ENCODE measurements around the gene CD14. TPM values are rescaled to one million over a fixed set of nuclear protein-coding genes. Genes with fewer than 3 reads are reported as not detected.
A peak's percentile ranks its signal among the peaks of the same experiment; 100 is the strongest.
"Not testable (repeated sequence)": the region's sequence is repeated elsewhere in the genome, so short reads cannot be mapped to it uniquely, and the experiment has no call there.

The CD14 gene
- total RNA-seq, 2 experiments from 2014 or later = 0.26 to 0.43 TPM

- peaks cover 5% of the 10 kb centered on the region for H3K36me3 Mint-ChIP-seq (ENCODE audit: low read depth)
- ATAC-seq = peak; percentile 6
- H3K27me3 Mint-ChIP-seq = peaks cover 12% of the 10 kb centered on the region
- ChIA-PET POLR2A (interaction anchor here (0.8 to 1.2 kb wide), 3 partner anchors 11 to 234 kb away, joined by 3 to 7 read pairs (median 3); partner anchors contain the start of genes ANKHD1, IK and NDUFA2), CTCF (interaction anchor here (0.6 to 2.3 kb wide), 18 partner anchors 9 to 880 kb away, joined by 3 to 13 read pairs (median 4); partner anchors contain the start of genes EIF4EBP3, IK, NDUFA2 and SLC35A4)
- H3K4me3 Mint-ChIP-seq = no peak overlapping the region
- intact Hi-C loops (cut with DNase I, micrococcal nuclease) = loop anchor here (1.0 to 5.0 kb wide), 7 partner anchors 234 to 687 kb away; partner anchors contain the start of genes ANKHD1 (in 1 of the 2), CYSTM1 (in 1 of the 2) and TAF7 (in 1 of the 2)
- peak overlapping the region; percentile 51 for H3K27ac Mint-ChIP-seq
- H3K9me3 Mint-ChIP-seq (ENCODE audit: low read depth) = no peaks in the 10 kb centered on the region
- peak; percentile 33 for DNase-seq
- peaks cover 46% of the 10 kb centered on the region for H3K4me1 Mint-ChIP-seq
Observed at GRCh38 chr5:140635291-140636257, 2.6 kb upstream of the CD14 start.

GRCh38 chr5:140634103-140634502 is 1.1 kb upstream of the CD14 start:
- CTCF ChIA-PET = interaction anchor here (0.8 to 2.3 kb wide), 9 partner anchors 11 to 169 kb away, joined by 3 to 13 read pairs (median 6); partner anchors contain the start of genes EIF4EBP3, IK and NDUFA2
- H3K4me1 Mint-ChIP-seq = peaks cover 41% of the 10 kb centered on the region
- H3K4me3 Mint-ChIP-seq = no peak overlapping the region
- POLR2A ChIA-PET = no interaction called here
- no peak overlapping the region for H3K27ac Mint-ChIP-seq
- no peak for ATAC-seq
- intact Hi-C loops (cut with DNase I, micrococcal nuclease) = loop anchor here in 1 of 2 experiments (2.0 kb wide), 1 partner anchor 271 kb away; no protein-coding TSS in a partner anchor
- no peak for DNase-seq
- H3K27me3 Mint-ChIP-seq = peaks cover 12% of the 10 kb centered on the region
- H3K9me3 Mint-ChIP-seq (ENCODE audit: low read depth) = no peaks in the 10 kb centered on the region
- H3K36me3 Mint-ChIP-seq (ENCODE audit: low read depth) = no peaks in the 10 kb centered on the region

- ATAC-seq = no peak
- CTCF ChIA-PET = interaction anchor here (0.5 to 1.3 kb wide), 2 partner anchors 48 to 270 kb away, joined by 3 to 6 read pairs; no protein-coding TSS in a partner anchor
- intact Hi-C loops (cut with DNase I, micrococcal nuclease) = no loop called here
- no peaks in the 10 kb centered on the region for H3K9me3 Mint-ChIP-seq (ENCODE audit: low read depth)
- no peak overlapping the region for H3K27ac Mint-ChIP-seq
- H3K4me1 Mint-ChIP-seq = peaks cover 35% of the 10 kb centered on the region
- peaks cover 12% of the 10 kb centered on the region for H3K27me3 Mint-ChIP-seq
- DNase-seq = no peak
- POLR2A ChIA-PET = no interaction called here
- H3K36me3 Mint-ChIP-seq (ENCODE audit: low read depth) = no peaks in the 10 kb centered on the region
- peak overlapping the region; percentile 74 for H3K4me3 Mint-ChIP-seq
Observed at GRCh38 chr5:140633501-140633900, 526 bp upstream of the CD14 start.

- Mint-ChIP-seq H3K4me1 (peaks cover 31% of the 10 kb centered on the region), H3K27ac (peak overlapping the region; percentile 73), H3K36me3 (ENCODE audit: low read depth) (no peaks in the 10 kb centered on the region), H3K27me3 (peaks cover 14% of the 10 kb centered on the region), H3K4me3 (peak overlapping the region; percentile 74), H3K9me3 (ENCODE audit: low read depth) (no peaks in the 10 kb centered on the region)
- intact Hi-C loops (cut with DNase I, micrococcal nuclease) = loop anchor here in 1 of 2 experiments (1.0 kb wide), 1 partner anchor 68 kb away; the partner anchor contains the start of genes APBB3 and SLC35A4
- ChIA-PET CTCF (interaction anchor here (0.7 to 2.0 kb wide), 10 partner anchors 11 to 289 kb away, joined by 3 to 6 read pairs (median 4); partner anchors contain the start of genes EIF4EBP3, IK and NDUFA2), POLR2A (interaction anchor here (0.7 to 1.2 kb wide), 3 partner anchors 67 to 83 kb away, joined by 3 to 4 read pairs (median 3); no protein-coding TSS in a partner anchor)
- ATAC-seq (peak; percentile 67), DNase-seq (peak; percentile 69)
Observed at GRCh38 chr5:140632366-140633020, 482 bp downstream of the CD14 start.

GRCh38 chr5:140631831-140632365 is 1.1 kb downstream of the CD14 start:
- H3K9me3 Mint-ChIP-seq (ENCODE audit: low read depth) = no peaks in the 10 kb centered on the region
- ATAC-seq (peak; percentile 44), DNase-seq (peak; percentile 63)
- ChIA-PET CTCF (interaction anchor here (0.8 to 2.0 kb wide), 7 partner anchors 12 to 280 kb away, joined by 3 to 6 read pairs (median 4); partner anchors contain the start of genes IK and NDUFA2), POLR2A (interaction anchor here (1.1 to 1.2 kb wide), 2 partner anchors 67 to 79 kb away, joined by 3 to 4 read pairs; no protein-coding TSS in a partner anchor)
- intact Hi-C loops (cut with DNase I, micrococcal nuclease) = loop anchor here in 1 of 2 experiments (1.0 kb wide), 1 partner anchor 68 kb away; the partner anchor contains the start of genes APBB3 and SLC35A4
- no peaks in the 10 kb centered on the region for H3K36me3 Mint-ChIP-seq (ENCODE audit: low read depth)
- peaks cover 14% of the 10 kb centered on the region for H3K27me3 Mint-ChIP-seq
- peaks cover 31% of the 10 kb centered on the region for H3K4me1 Mint-ChIP-seq
- H3K4me3 Mint-ChIP-seq = peak overlapping the region; percentile 74
- H3K27ac Mint-ChIP-seq = no peak overlapping the region

- Mint-ChIP-seq H3K27ac (no peak overlapping the region), H3K36me3 (ENCODE audit: low read depth) (no peaks in the 10 kb centered on the region), H3K4me1 (peaks cover 31% of the 10 kb centered on the region), H3K4me3 (no peak overlapping the region), H3K9me3 (ENCODE audit: low read depth) (no peaks in the 10 kb centered on the region), H3K27me3 (peaks cover 14% of the 10 kb centered on the region)
- POLR2A ChIA-PET = no interaction called here
- DNase-seq (no peak), ATAC-seq (no peak)
- CTCF ChIA-PET = interaction anchor here (0.9 to 2.0 kb wide), 3 partner anchors 8 to 66 kb away, joined by 3 to 6 read pairs (median 5); partner anchors contain the start of genes IK, NDUFA2 and TMCO6
- intact Hi-C loops (cut with DNase I, micrococcal nuclease) = no loop called here
Observed at GRCh38 chr5:140631036-140631417, 1.9 kb downstream of the CD14 start.

GRCh38 chr5:140630292-140631035 is 2.5 kb downstream of the CD14 start:
- ChIA-PET POLR2A (interaction anchor here (0.6 kb wide), 1 partner anchor 105 kb away, joined by 3 read pairs; no protein-coding TSS in a partner anchor), CTCF (interaction anchor here (0.7 to 1.0 kb wide), 3 partner anchors 8 to 77 kb away, joined by 3 to 6 read pairs (median 3); partner anchors contain the start of gene TMCO6)
- Mint-ChIP-seq H3K4me1 (peaks cover 28% of the 10 kb centered on the region), H3K9me3 (ENCODE audit: low read depth) (no peaks in the 10 kb centered on the region), H3K4me3 (no peak overlapping the region), H3K27ac (no peak overlapping the region), H3K27me3 (peaks cover 14% of the 10 kb centered on the region), H3K36me3 (ENCODE audit: low read depth) (no peaks in the 10 kb centered on the region)
- intact Hi-C loops (cut with DNase I, micrococcal nuclease) = no loop called here
- DNase-seq (no peak), ATAC-seq (no peak)

- ChIA-PET POLR2A (no interaction called here), CTCF (interaction anchor here (0.7 kb wide), 1 partner anchor 379 kb away, joined by 4 read pairs; no protein-coding TSS in a partner anchor)
- H3K27ac Mint-ChIP-seq = no peak overlapping the region
- DNase-seq (no peak), ATAC-seq (no peak)
- peaks cover 12% of the 10 kb centered on the region for H3K27me3 Mint-ChIP-seq
- peaks cover 18% of the 10 kb centered on the region for H3K4me1 Mint-ChIP-seq
- H3K4me3 Mint-ChIP-seq = no peak overlapping the region
- H3K9me3 Mint-ChIP-seq (ENCODE audit: low read depth) = no peaks in the 10 kb centered on the region
- intact Hi-C loops (cut with DNase I, micrococcal nuclease) = no loop called here
- H3K36me3 Mint-ChIP-seq (ENCODE audit: low read depth) = no peaks in the 10 kb centered on the region
Observed at GRCh38 chr5:140628711-140629110, 4.3 kb downstream of the CD14 start.

- Mint-ChIP-seq H3K4me1 (peaks cover 12% of the 10 kb centered on the region), H3K27me3 (peaks cover 9% of the 10 kb centered on the region), H3K9me3 (ENCODE audit: low read depth) (no peaks in the 10 kb centered on the region), H3K4me3 (no peak overlapping the region), H3K27ac (no peak overlapping the region), H3K36me3 (ENCODE audit: low read depth) (no peaks in the 10 kb centered on the region)
- ATAC-seq (no peak), DNase-seq (no peak)
- ChIA-PET CTCF (interaction anchor here (0.8 kb wide), 1 partner anchor 62 kb away, joined by 3 read pairs; no protein-coding TSS in a partner anchor), POLR2A (no interaction called here)
- intact Hi-C loops (cut with DNase I, micrococcal nuclease) = no loop called here
Observed at GRCh38 chr5:140627972-140628371, 5.0 kb downstream of the CD14 start.

- intact Hi-C loops (cut with DNase I, micrococcal nuclease); H3K27me3 Mint-ChIP-seq; POLR2A ChIA-PET; H3K9me3 Mint-ChIP-seq (ENCODE audit: low read depth); H3K4me1 Mint-ChIP-seq; H3K27ac Mint-ChIP-seq; DNase-seq; ATAC-seq; H3K4me3 Mint-ChIP-seq; H3K36me3 Mint-ChIP-seq (ENCODE audit: low read depth): not testable (repeated sequence)
- CTCF ChIA-PET = interaction anchor here (0.6 to 1.1 kb wide), 2 partner anchors 273 to 386 kb away, joined by 3 read pairs; no protein-coding TSS in a partner anchor
Observed at GRCh38 chr5:140624886-140625285, 8.1 kb downstream of the CD14 start.
